Measurements from ENCODE around the gene OFD1.

DNA sequence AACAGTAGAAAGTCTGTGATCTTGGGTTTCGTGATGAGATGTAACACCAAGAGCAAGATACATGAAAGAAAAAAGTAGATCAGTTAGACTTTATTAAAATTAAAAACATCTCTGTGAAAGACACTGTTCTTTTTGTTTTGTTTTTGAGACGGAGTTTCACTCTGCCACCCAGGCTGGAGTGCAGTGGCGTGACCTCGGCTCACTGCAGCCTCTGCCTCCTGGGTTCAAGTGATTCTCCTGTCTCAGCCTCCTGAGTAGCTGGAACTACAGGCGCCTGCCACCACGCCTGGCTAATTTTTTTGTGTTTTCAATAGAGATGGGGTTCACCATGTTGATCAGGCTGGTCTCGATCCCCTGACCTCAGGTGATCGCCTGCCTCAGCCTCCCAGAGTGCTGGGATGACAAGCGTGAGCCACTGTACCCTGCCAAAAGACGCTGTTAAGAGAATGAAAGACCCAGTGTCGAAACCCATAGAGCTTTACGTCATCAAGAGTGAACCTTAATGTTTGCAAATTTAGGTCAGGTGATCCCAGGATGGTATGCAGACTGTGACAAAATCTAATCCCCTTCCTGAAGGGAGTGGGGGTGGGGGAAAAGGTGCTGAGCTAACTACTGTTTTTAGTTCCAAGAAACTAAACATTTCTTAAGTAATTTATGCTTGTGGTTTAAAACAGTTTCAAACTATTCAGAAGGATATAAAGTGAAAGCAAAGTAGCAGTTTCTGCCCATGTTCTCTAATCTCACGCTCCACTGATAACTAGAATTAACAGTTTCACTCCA, 8.0 kb downstream of the OFD1 start:
- no peak for TF ChIP-seq GATA2 (IDR thresholded peaks at IDR 0.05; ENCODE audit: low read depth, low read length)
- no peak for TF ChIP-seq GATA3 (IDR thresholded peaks at IDR 0.05; ENCODE audit: low read depth, low read length)
